H1 (cell line): ENCODE measurements around the gene MACROD1. TPM values are rescaled to one million over a fixed set of nuclear protein-coding genes. Genes with fewer than 3 reads are reported as not detected.

Source experiments
- CTCF ChIA-PET: fragments of 300-600 bp; sonication (Branson Sonifier 250); formaldehyde crosslinking; loops from one replicate; lab custom pipeline; 2021; ENCODE audit not compliant: partially characterized antibody; lab: Charles Lee
- POLR2A ChIA-PET: fragments of 300-600 bp; sonication (Branson Sonifier 250); formaldehyde crosslinking; loops from one replicate; lab custom pipeline; 2021; ENCODE audit warnings: inconsistent platforms; ENCODE audit not compliant: partially characterized antibody; lab: Charles Lee
- DNase-seq, 2 experiments: peaks; one replicate each; pipeline versions ENCODE4 v3.0.0 to v3.0.0-alpha.2; 2010 to 2022; ENCODE audit warnings: low spot score in 2 of 2, low read depth in 1 of 2, mixed read lengths in 1 of 2
- FAIRE-seq: peaks from 2 replicates; lab custom pipeline; 2011; peaks lifted over from hg19 to GRCh38; lab: Jason Lieb, UNC
- H2AFZ ChIP-seq: 2 replicates; pipeline ENCODE4 v1.8.1; 2012; ENCODE audit warnings: low read length, inconsistent platforms
- H2AK5ac ChIP-seq: 2 replicates; pipeline ENCODE4 v1.6.1; 2013; ENCODE audit warnings: low read depth, low read length
- H2BK120ac ChIP-seq: replicated peaks from 2 replicates; pipeline ENCODE3; 2013; ENCODE audit warnings: low read depth, low read length, inconsistent platforms
- H2BK12ac ChIP-seq: 2 replicates; pipeline ENCODE4 v1.6.1; 2013; ENCODE audit warnings: low read depth, low read length
- H2BK15ac ChIP-seq: 2 replicates; pipeline ENCODE4 v1.6.1; 2013; ENCODE audit warnings: low read length
- H2BK20ac ChIP-seq: 2 replicates; pipeline ENCODE4 v1.6.1; 2013; ENCODE audit warnings: low read length
- H2BK5ac ChIP-seq: 2 replicates; pipeline ENCODE4 v1.6.1; 2013; ENCODE audit warnings: low read depth, low read length
- H3K14ac ChIP-seq: 2 replicates; pipeline ENCODE4 v1.6.1; 2013; ENCODE audit warnings: inconsistent platforms; ENCODE audit not compliant: insufficient read length
- H3K18ac ChIP-seq: 2 replicates; pipeline ENCODE4 v1.6.1; 2013; ENCODE audit warnings: low read length; ENCODE audit errors: extremely low read depth
- H3K23ac ChIP-seq: 2 replicates; pipeline ENCODE4 v1.6.1; 2013; ENCODE audit warnings: inconsistent platforms; ENCODE audit not compliant: insufficient read length
- H3K23me2 ChIP-seq: 2 replicates; pipeline ENCODE4 v1.6.1; 2013; ENCODE audit warnings: low read depth, low read length
- H3K27ac ChIP-seq: 2 replicates; pipeline ENCODE4 v1.6.1; 2011; ENCODE audit warnings: low read depth, low read length, inconsistent platforms
- H3K27me3 ChIP-seq, 4 experiments: replicated peaks in 1 of 4; 1 replicate in 1 of 4; 2 replicates in 3 of 4; pipeline versions ENCODE4 v1.6.1 to v1.8.1; 2011 to 2013; ENCODE audit warnings: low read length in 3 of 4, mild to moderate bottlenecking in 3 of 4, inconsistent platforms in 2 of 4, mixed read lengths in 2 of 4, moderate library complexity in 1 of 4; ENCODE audit not compliant: control insufficient read depth in 3 of 4, insufficient read depth in 3 of 4; ENCODE audit errors: extremely low read depth in 1 of 4
- H3K36me3 ChIP-seq, 4 experiments: 2 replicates each; pipeline versions ENCODE4 v1.6.1 to v1.8.1; 2011 to 2013; ENCODE audit warnings: mild to moderate bottlenecking in 4 of 4, low read length in 3 of 4, moderate library complexity in 2 of 4, control low read depth in 1 of 4, inconsistent platforms in 1 of 4; ENCODE audit not compliant: insufficient read depth in 4 of 4, control insufficient read depth in 2 of 4
- H3K4ac ChIP-seq: replicated peaks from 2 replicates; pipeline ENCODE3; 2013; ENCODE audit warnings: low read length, low read depth, mixed read lengths, inconsistent platforms; ENCODE audit not compliant: insufficient read length
- H3K4me1 ChIP-seq, 4 experiments: replicated peaks in 1 of 4; 1 replicate in 1 of 4; 2 replicates in 3 of 4; pipeline versions ENCODE4 v1.6.1 to v1.8.1; 2011 to 2013; ENCODE audit warnings: low read length in 3 of 4, inconsistent platforms in 2 of 4, mixed read lengths in 1 of 4; ENCODE audit not compliant: insufficient read depth in 4 of 4, control insufficient read depth in 3 of 4
- H3K4me2 ChIP-seq, 2 experiments: 2 replicates each; pipeline versions ENCODE4 v1.6.1 to v1.8.1; 2011 to 2013; ENCODE audit warnings: low read depth in 2 of 2, low read length in 2 of 2, control low read depth in 1 of 2, inconsistent platforms in 1 of 2, mild to moderate bottlenecking in 1 of 2; ENCODE audit not compliant: insufficient read depth in 1 of 2
- H3K4me3 ChIP-seq, 4 experiments: fragments of 200-600, 300-600 bp in 1 of 4; sonication (generic), shearing (Covaris generic), sonication (Bioruptor Twin) in 1 of 4; 2 replicates each; pipeline versions ENCODE4 v1.5.1 to v1.8.1; 2011 to 2016; ENCODE audit warnings: low read length in 4 of 4, low read depth in 3 of 4, control low read depth in 2 of 4, inconsistent platforms in 2 of 4, mild to moderate bottlenecking in 2 of 4, mixed read lengths in 1 of 4, moderate library complexity in 1 of 4; ENCODE audit not compliant: insufficient read depth in 2 of 4; ENCODE audit errors: extremely low read depth in 1 of 4
- H3K56ac ChIP-seq: replicated peaks from 2 replicates; pipeline ENCODE3; 2013; ENCODE audit warnings: low read depth, mild to moderate bottlenecking, mixed read lengths, low read length, inconsistent platforms; ENCODE audit not compliant: insufficient read length
- H3K79me1 ChIP-seq: 2 replicates; pipeline ENCODE4 v1.6.1; 2013; ENCODE audit warnings: low read depth, low read length, control low read depth
- H3K79me2 ChIP-seq, 2 experiments: 2 replicates each; pipeline versions ENCODE4 v1.6.1 to v1.8.1; 2012 to 2013; ENCODE audit warnings: low read length in 2 of 2, mild to moderate bottlenecking in 2 of 2, inconsistent platforms in 1 of 2; ENCODE audit not compliant: insufficient read depth in 2 of 2, control insufficient read depth in 1 of 2
- H3K9ac ChIP-seq, 4 experiments: replicated peaks in 1 of 4; 1 replicate in 1 of 4; 2 replicates in 3 of 4; pipeline versions ENCODE4 v1.6.1 to v1.8.1; 2011 to 2013; ENCODE audit warnings: low read depth in 3 of 4, low read length in 3 of 4, control low read depth in 2 of 4, mild to moderate bottlenecking in 2 of 4, moderate library complexity in 2 of 4, inconsistent platforms in 1 of 4; ENCODE audit errors: extremely low read depth in 1 of 4
- H3K9me3 ChIP-seq, 2 experiments: 2 replicates each; pipeline versions ENCODE4 v1.6.1 to v1.8.1; 2012 to 2013; ENCODE audit warnings: mild to moderate bottlenecking in 2 of 2, moderate library complexity in 2 of 2, control low read depth in 1 of 2, inconsistent platforms in 1 of 2, low read depth in 1 of 2, low read length in 1 of 2, mixed read lengths in 1 of 2; ENCODE audit not compliant: insufficient read depth in 2 of 2
- H4K20me1 ChIP-seq, 2 experiments: replicated peaks in 1 of 2; 2 replicates each; pipeline versions ENCODE3 to v1.8.1; 2011 to 2013; ENCODE audit warnings: inconsistent platforms in 2 of 2, low read length in 2 of 2, mild to moderate bottlenecking in 1 of 2; ENCODE audit not compliant: insufficient read depth in 2 of 2, control insufficient read depth in 1 of 2
- H4K5ac ChIP-seq: 2 replicates; pipeline ENCODE4 v1.6.1; 2013; ENCODE audit warnings: low read length, low read depth, mixed read lengths, inconsistent platforms; ENCODE audit not compliant: insufficient read length
- H4K8ac ChIP-seq: 2 replicates; pipeline ENCODE4 v1.8.0; 2013; ENCODE audit warnings: mild to moderate bottlenecking, moderate library complexity, low read length, inconsistent platforms; ENCODE audit not compliant: insufficient read depth; ENCODE audit errors: extremely low read depth
- H4K91ac ChIP-seq: replicated peaks from 2 replicates; pipeline ENCODE3; 2013; ENCODE audit warnings: low read length, mixed read lengths, inconsistent platforms; ENCODE audit not compliant: insufficient read length
- BACH1 ChIP-seq: IDR thresholded peaks from 2 replicates; pipeline ENCODE4 v1.6.1; 2012; ENCODE audit warnings: low read length, improper control_type of control experiment
- CTCF ChIP-seq, 3 experiments: IDR thresholded peaks; 1 replicate in 2 of 3; 2 replicates in 1 of 3; pipeline versions ENCODE4 v1.5.1 to v1.6.1; 2011; ENCODE audit warnings: low read length in 3 of 3, mild to moderate bottlenecking in 3 of 3, inconsistent platforms in 2 of 3, low read depth in 1 of 3, moderate library complexity in 1 of 3; ENCODE audit not compliant: insufficient read depth in 1 of 3; ENCODE audit errors: control extremely low read depth in 1 of 3
- GABPA ChIP-seq: IDR thresholded peaks from 2 replicates; pipeline ENCODE4 v1.6.1; 2011; ENCODE audit warnings: mild to moderate bottlenecking, low read length, moderate library complexity, borderline replicate concordance; ENCODE audit not compliant: insufficient read depth
- KDM1A ChIP-seq: fragments of 200-600, 300-600 bp; sonication (generic); IDR thresholded peaks from 2 replicates; pipeline ENCODE4 v1.7.1; 2016; ENCODE audit warnings: mild to moderate bottlenecking, low read length, borderline replicate concordance
- NRF1 ChIP-seq: IDR thresholded peaks from 2 replicates; pipeline ENCODE4 v1.6.1; 2011; ENCODE audit warnings: mild to moderate bottlenecking, low read depth, low read length, improper control_type of control experiment
- PHF8 ChIP-seq: fragments of 200-600 bp; sonication (generic); conservative IDR thresholded peaks from 2 replicates; pipeline ENCODE4 v1.7.1; 2012; ENCODE audit warnings: low read depth, mild to moderate bottlenecking, inconsistent platforms, low read length, moderate library complexity
- RAD21 ChIP-seq, 2 experiments: IDR thresholded peaks in 1 of 2; conservative IDR thresholded peaks in 1 of 2; 2 replicates each; pipeline ENCODE4 v1.6.1; 2011; ENCODE audit warnings: low read depth in 2 of 2, low read length in 2 of 2, improper control_type of control experiment in 1 of 2, inconsistent platforms in 1 of 2, mild to moderate bottlenecking in 1 of 2, moderate library complexity in 1 of 2
- whole genome bisulfite sequencing, 2 experiments: shearing (Covaris generic) in 1 of 2; methylation state at CpG; one replicate each; pipeline versions ENCODE4 v1.1.6 to v1.1.7; 2013 to 2015; ENCODE audit warnings: low lambda C conversion rate in 2 of 2, mixed read lengths in 2 of 2, inconsistent platforms in 1 of 2, low coverage in 1 of 2, missing lambda C conversion rate in 1 of 2; ENCODE audit not compliant: insufficient replicate concordance in 2 of 2, insufficient coverage in 1 of 2, insufficient read length in 1 of 2; ENCODE audit errors: extremely low coverage in 1 of 2, missing lambda C conversion rate in 1 of 2; 5-methylcytosine and 5-hydroxymethylcytosine counted together
- polyA plus RNA-seq, 7 experiments: library from polyadenylated mRNA; depleted of rRNA in 3 of 7; stranded (reverse) in 5 of 7; unstranded in 2 of 7; fragments of >200 nt in 5 of 7; fragments of 200-250 nt in 2 of 7; gene quantifications; 1 replicate in 5 of 7; 2 replicates in 1 of 7; 4 replicates in 1 of 7; pipeline versions ENCODE4 v1.2.1 to v1.2.3, GENCODE V29; 2011 to 2013; ENCODE audit warnings: missing spikeins in 2 of 7, mixed read lengths in 2 of 7
- total RNA-seq: library from RNA; stranded (reverse); fragmentation: NEBNext Ultra II Directional; extraction: Animal tissue kit (Norgen Biotek cat#: 25700); gene quantifications from 2 replicates; pipeline ENCODE4 v1.2.1, GENCODE V29; 2021
- TF ChIP-seq, protein P1 (sequence below): IDR thresholded peaks from 2 replicates; pipeline ENCODE4 v1.6.1; 2012; ENCODE audit warnings: inconsistent platforms

The MACROD1 gene
- total and polyA plus RNA-seq, 2 of the 8 experiments (the other 6 are each of a cell fraction or from before 2014, with no cell fraction given), result 19.5 to 34.1 TPM

GRCh38 chr11:64148226-64148916, 17.5 kb downstream of the MACROD1 start:
- POLR2A ChIA-PET, result interaction anchor here (0.7 to 1.7 kb wide), 5 partner anchors 36 to 228 kb away, joined by 3 to 4 read pairs (median 3); partner anchors contain the start of gene STIP1
- no peak overlapping the region for H3K9ac ChIP-seq
- TF ChIP-seq GABPA (peak; percentile 73; the same call in 1 of the 2 replicates), NRF1 (no peak), CTCF (IDR thresholded peaks at IDR 0.05; ENCODE audit: control extremely low read depth in 1 of 3, insufficient read depth in 1 of 3, low read depth in 1 of 3, low read length in 3 of 3) (peak in 2 of 3 experiments; percentile 88 to 96; a peak in 3 of 4 replicates), RAD21 (IDR thresholded peaks at IDR 0.05 in 1 of 2, conservative IDR thresholded peaks at IDR 0.05 in 1 of 2; ENCODE audit: low read depth in 2 of 2, low read length in 2 of 2) (peak; percentile 89 to 94), KDM1A (no peak), BACH1 (0 out of 2 replicates have a peak, but pooled peaks have one; percentile 15), PHF8 (no peak)
- TF ChIP-seq, protein P1, sequence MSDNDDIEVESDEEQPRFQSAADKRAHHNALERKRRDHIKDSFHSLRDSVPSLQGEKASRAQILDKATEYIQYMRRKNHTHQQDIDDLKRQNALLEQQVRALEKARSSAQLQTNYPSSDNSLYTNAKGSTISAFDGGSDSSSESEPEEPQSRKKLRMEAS, result no peak

More at GRCh38 chr11:64148226-64148916, 17.5 kb downstream of the MACROD1 start:
- H3K27ac ChIP-seq, result no peak overlapping the region
- no peak overlapping the region for H2AK5ac ChIP-seq
- H3K4ac ChIP-seq, result no peak overlapping the region
- H2BK120ac ChIP-seq, result no peak overlapping the region
- no peak overlapping the region for H3K23ac ChIP-seq
- peak; percentile 56 to 93 for DNase-seq
- peak; percentile 7 for FAIRE-seq
- peaks cover 0 to 8% (median 2%) of the 10 kb centered on the region in 4 experiments; a peak in 5 of 7 replicates for H3K4me1 ChIP-seq
- CTCF ChIA-PET, result interaction anchor here (0.6 to 14.9 kb wide), 44 partner anchors 9 to 1912 kb away, joined by 3 to 291 read pairs (median 4); partner anchors contain the start of genes FLRT1 and MACROD1
- H2BK12ac ChIP-seq, result no peak overlapping the region
- peaks cover 4% of the 10 kb centered on the region; the same call in 1 of the 2 replicates for H3K23me2 ChIP-seq
- H3K4me3 ChIP-seq, result peak overlapping the region in 1 of 4 experiments; percentile 18; a peak in 1 of 8 replicates
- no peaks in the 10 kb centered on the region for H3K79me1 ChIP-seq
- WGBS, 2 experiments, result 53% methylated on average over 19 of the region's 19 CpGs; no CpG with 5 or more reads in 1 of the 2 experiments
- no peak overlapping the region for H2AFZ ChIP-seq
- H2BK20ac ChIP-seq, result no peak overlapping the region
- no peak overlapping the region for H4K5ac ChIP-seq
- H2BK15ac ChIP-seq, result no peak overlapping the region
- H3K27me3 ChIP-seq, result peaks cover 0 to 16% (median 0%) of the 10 kb centered on the region in 4 experiments; a peak in 2 of 7 replicates
- no peaks in the 10 kb centered on the region for H3K79me2 ChIP-seq
- no peak overlapping the region for H3K56ac ChIP-seq
- H3K9me3 ChIP-seq, result no peaks in the 10 kb centered on the region
- no peaks in the 10 kb centered on the region; a peak in 1 of 8 replicates for H3K36me3 ChIP-seq
- H2BK5ac ChIP-seq, result no peak overlapping the region
- no peak overlapping the region for H4K91ac ChIP-seq
- H3K4me2 ChIP-seq, result no peak overlapping the region
- no peak overlapping the region; the same call in 1 of the 2 replicates for H4K8ac ChIP-seq
- H4K20me1 ChIP-seq, result peaks cover 16 to 29% of the 10 kb centered on the region in 2 experiments
- no peak overlapping the region for H3K14ac ChIP-seq
- H3K18ac ChIP-seq, result no peak overlapping the region
